HCT116 (cell line): ENCODE results near the gene AVEN.

Experiments used
- CEBPB ChIP-seq: IDR thresholded peaks from 2 replicates; pipeline ENCODE4 v1.6.1; 2012; ENCODE audit warnings: low read depth
- EGR1 ChIP-seq: IDR thresholded peaks from 2 replicates; pipeline ENCODE4 v1.6.1; 2012; ENCODE audit warnings: low read depth
- EZH2 ChIP-seq: fragments of 200-600 bp; sonication (generic); IDR thresholded peaks from 2 replicates; pipeline ENCODE4 v1.6.1; 2017; ENCODE audit warnings: antibody characterized with exemption, mixed run types
- POLR2A ChIP-seq: IDR thresholded peaks from 2 replicates; pipeline ENCODE4 v1.7.0; 2011; ENCODE audit warnings: borderline replicate concordance; ENCODE audit not compliant: insufficient read depth, insufficient read length; ENCODE audit errors: extremely low read depth
- POLR2AphosphoS5 ChIP-seq: IDR thresholded peaks from 2 replicates; pipeline ENCODE4 v1.6.1; 2011; ENCODE audit warnings: mild to moderate bottlenecking, low read depth, low read length, moderate library complexity
- SIN3A ChIP-seq: IDR thresholded peaks from 2 replicates; pipeline ENCODE4 v1.6.1; 2012; ENCODE audit warnings: low read depth
- YY1 ChIP-seq: IDR thresholded peaks from 2 replicates; pipeline ENCODE4 v1.6.1; 2011; ENCODE audit warnings: low read length, low read depth, moderate library complexity, mild to moderate bottlenecking; ENCODE audit not compliant: insufficient replicate concordance; ENCODE audit errors: extremely low read depth
- TF ChIP-seq, protein P1 (sequence below), 3 experiments: fragments of 200-600 bp in 1 of 3; sonication (generic) in 1 of 3; IDR thresholded peaks in 2 of 3; conservative IDR thresholded peaks in 1 of 3; 2 replicates each; pipeline ENCODE4 v1.5.1; 2012 to 2017; ENCODE audit warnings: low read depth in 2 of 3, low read length in 2 of 3, antibody characterized with exemption in 1 of 3, borderline replicate concordance in 1 of 3, control low read depth in 1 of 3, mild to moderate bottlenecking in 1 of 3, mixed read lengths in 1 of 3, mixed run types in 1 of 3, moderate library complexity in 1 of 3; ENCODE audit not compliant: insufficient read depth in 1 of 3
- TF ChIP-seq, protein P2 (sequence below): IDR thresholded peaks from 2 replicates; pipeline ENCODE4 v1.6.1; 2012
- TF ChIP-seq, protein P3 (sequence below): IDR thresholded peaks from 2 replicates; pipeline ENCODE4 v1.6.1; 2012; ENCODE audit warnings: low read depth
- TF ChIP-seq, protein P4 (sequence below): IDR thresholded peaks from 2 replicates; pipeline ENCODE4 v1.6.1; 2012

DNA sequence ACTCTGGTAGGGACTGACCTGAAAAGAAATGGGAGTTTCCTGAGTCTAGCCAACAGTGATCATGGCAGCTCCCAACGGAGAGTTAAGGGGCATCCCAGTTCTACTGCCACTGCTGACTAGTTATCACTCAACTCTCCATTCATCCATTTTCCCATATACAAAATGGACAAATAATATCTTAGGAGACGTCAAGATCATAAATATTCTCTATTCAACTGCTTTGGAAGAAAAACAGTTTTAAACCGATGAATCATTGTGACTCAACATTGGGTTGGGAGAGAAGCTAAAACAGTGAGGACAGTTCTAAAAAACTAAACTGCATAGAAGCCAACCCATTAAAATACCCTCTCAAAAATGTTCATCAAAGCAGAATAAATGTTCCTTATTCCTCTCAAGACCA lies 128.3 kb downstream of the AVEN start:
- TF ChIP-seq, protein P1, sequence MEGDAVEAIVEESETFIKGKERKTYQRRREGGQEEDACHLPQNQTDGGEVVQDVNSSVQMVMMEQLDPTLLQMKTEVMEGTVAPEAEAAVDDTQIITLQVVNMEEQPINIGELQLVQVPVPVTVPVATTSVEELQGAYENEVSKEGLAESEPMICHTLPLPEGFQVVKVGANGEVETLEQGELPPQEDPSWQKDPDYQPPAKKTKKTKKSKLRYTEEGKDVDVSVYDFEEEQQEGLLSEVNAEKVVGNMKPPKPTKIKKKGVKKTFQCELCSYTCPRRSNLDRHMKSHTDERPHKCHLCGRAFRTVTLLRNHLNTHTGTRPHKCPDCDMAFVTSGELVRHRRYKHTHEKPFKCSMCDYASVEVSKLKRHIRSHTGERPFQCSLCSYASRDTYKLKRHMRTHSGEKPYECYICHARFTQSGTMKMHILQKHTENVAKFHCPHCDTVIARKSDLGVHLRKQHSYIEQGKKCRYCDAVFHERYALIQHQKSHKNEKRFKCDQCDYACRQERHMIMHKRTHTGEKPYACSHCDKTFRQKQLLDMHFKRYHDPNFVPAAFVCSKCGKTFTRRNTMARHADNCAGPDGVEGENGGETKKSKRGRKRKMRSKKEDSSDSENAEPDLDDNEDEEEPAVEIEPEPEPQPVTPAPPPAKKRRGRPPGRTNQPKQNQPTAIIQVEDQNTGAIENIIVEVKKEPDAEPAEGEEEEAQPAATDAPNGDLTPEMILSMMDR (IDR thresholded peaks at IDR 0.05 in 2 of 3, conservative IDR thresholded peaks at IDR 0.05 in 1 of 3; ENCODE audit: borderline replicate concordance in 1 of 3, insufficient read depth in 1 of 3, low read depth in 2 of 3, low read length in 2 of 3), result no peak
- TF ChIP-seq, protein P2, sequence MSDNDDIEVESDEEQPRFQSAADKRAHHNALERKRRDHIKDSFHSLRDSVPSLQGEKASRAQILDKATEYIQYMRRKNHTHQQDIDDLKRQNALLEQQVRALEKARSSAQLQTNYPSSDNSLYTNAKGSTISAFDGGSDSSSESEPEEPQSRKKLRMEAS, result no peak
- TF ChIP-seq POLR2A (no peak), SIN3A (no peak), EZH2 (no peak), POLR2AphosphoS5 (no peak), EGR1 (no peak), CEBPB (no peak), YY1 (no peak)
- TF ChIP-seq, protein P3, sequence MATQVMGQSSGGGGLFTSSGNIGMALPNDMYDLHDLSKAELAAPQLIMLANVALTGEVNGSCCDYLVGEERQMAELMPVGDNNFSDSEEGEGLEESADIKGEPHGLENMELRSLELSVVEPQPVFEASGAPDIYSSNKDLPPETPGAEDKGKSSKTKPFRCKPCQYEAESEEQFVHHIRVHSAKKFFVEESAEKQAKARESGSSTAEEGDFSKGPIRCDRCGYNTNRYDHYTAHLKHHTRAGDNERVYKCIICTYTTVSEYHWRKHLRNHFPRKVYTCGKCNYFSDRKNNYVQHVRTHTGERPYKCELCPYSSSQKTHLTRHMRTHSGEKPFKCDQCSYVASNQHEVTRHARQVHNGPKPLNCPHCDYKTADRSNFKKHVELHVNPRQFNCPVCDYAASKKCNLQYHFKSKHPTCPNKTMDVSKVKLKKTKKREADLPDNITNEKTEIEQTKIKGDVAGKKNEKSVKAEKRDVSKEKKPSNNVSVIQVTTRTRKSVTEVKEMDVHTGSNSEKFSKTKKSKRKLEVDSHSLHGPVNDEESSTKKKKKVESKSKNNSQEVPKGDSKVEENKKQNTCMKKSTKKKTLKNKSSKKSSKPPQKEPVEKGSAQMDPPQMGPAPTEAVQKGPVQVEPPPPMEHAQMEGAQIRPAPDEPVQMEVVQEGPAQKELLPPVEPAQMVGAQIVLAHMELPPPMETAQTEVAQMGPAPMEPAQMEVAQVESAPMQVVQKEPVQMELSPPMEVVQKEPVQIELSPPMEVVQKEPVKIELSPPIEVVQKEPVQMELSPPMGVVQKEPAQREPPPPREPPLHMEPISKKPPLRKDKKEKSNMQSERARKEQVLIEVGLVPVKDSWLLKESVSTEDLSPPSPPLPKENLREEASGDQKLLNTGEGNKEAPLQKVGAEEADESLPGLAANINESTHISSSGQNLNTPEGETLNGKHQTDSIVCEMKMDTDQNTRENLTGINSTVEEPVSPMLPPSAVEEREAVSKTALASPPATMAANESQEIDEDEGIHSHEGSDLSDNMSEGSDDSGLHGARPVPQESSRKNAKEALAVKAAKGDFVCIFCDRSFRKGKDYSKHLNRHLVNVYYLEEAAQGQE, result no peak
- TF ChIP-seq, protein P4, sequence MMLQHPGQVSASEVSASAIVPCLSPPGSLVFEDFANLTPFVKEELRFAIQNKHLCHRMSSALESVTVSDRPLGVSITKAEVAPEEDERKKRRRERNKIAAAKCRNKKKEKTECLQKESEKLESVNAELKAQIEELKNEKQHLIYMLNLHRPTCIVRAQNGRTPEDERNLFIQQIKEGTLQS, result no peak
